T1000 (cell line): Measurements from ENCODE around the gene KDM1B.
"Not testable (repeated sequence)": the region's sequence is repeated elsewhere in the genome, so short reads cannot be mapped to it uniquely, and the experiment has no call there.

Source experiments
- DNase-seq: peaks from one replicate; lab custom pipeline; 2025; ENCODE audit warnings: mixed read lengths; lab: John Stamatoyannopoulos, UW

The KDM1B gene

GRCh38 chr6:18155150-18155863, at the start of gene KDM1B:
KDM1B (plus strand) TSS chr6:18155422; CDS start chr6:18159896, 4,474 bp downstream.
- peak; percentile 97 for DNase-seq

GRCh38 chr6:18107061-18107460, 48.2 kb upstream of the KDM1B start:
- no peak for DNase-seq

DNA sequence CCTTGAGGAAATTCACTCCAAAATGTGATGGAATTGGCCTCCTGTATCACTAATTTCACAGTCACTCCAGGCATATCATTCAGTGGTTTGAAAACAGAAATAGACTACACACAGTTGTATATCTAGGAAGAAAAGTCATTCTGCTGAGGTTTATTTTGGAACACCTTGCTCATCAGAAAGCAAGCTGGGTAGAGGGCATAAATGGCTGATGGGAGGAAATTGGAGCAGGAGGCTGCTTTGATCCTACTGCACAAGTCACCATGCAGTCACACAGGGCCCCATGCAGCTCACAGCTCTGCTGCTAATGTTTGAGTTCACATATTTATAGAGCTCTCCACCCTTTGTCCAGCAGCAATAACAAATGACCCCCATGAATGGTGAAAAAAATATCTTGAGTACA, 45.1 kb upstream of the KDM1B start:
- DNase-seq, result no peak

- no peak for DNase-seq
These were observed 39.9 kb upstream of the KDM1B start for GRCh38 chr6:18115356-18115755.

- no peak for DNase-seq
These were observed 38.1 kb upstream of the KDM1B start for GRCh38 chr6:18117136-18117535.

- DNase-seq, result no peak
These were observed 36.9 kb upstream of the KDM1B start for GRCh38 chr6:18118330-18118729.

- no peak for DNase-seq
These were observed 36.0 kb upstream of the KDM1B start for GRCh38 chr6:18119236-18119635.

DNA sequence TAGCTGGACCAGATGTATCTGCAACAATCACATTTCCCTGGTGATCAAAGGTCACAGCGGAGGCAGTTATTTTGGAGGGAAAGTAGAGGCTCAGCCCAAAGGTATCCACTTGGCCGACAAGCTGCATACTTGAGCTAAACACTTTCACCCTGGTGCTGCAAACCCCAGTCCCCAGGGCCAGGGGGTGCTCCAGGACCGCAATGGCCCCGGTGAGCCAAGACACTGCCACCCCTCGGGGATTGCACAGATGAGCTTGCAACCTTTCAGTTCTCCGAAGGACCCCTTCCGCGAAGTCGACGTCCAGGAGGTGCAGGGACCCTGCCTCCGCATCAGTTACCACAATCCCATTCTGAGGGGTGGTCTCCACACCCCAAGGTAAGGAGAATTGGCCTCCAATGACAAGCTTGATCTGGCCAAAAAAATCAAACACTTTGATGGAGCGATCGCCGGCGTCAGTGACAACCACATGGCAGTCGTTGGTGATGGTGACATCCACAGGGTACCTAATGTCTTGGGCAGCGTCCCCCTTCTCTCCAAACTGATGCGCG, 33.6 kb upstream of the KDM1B start:
- DNase-seq, result no peak

DNA sequence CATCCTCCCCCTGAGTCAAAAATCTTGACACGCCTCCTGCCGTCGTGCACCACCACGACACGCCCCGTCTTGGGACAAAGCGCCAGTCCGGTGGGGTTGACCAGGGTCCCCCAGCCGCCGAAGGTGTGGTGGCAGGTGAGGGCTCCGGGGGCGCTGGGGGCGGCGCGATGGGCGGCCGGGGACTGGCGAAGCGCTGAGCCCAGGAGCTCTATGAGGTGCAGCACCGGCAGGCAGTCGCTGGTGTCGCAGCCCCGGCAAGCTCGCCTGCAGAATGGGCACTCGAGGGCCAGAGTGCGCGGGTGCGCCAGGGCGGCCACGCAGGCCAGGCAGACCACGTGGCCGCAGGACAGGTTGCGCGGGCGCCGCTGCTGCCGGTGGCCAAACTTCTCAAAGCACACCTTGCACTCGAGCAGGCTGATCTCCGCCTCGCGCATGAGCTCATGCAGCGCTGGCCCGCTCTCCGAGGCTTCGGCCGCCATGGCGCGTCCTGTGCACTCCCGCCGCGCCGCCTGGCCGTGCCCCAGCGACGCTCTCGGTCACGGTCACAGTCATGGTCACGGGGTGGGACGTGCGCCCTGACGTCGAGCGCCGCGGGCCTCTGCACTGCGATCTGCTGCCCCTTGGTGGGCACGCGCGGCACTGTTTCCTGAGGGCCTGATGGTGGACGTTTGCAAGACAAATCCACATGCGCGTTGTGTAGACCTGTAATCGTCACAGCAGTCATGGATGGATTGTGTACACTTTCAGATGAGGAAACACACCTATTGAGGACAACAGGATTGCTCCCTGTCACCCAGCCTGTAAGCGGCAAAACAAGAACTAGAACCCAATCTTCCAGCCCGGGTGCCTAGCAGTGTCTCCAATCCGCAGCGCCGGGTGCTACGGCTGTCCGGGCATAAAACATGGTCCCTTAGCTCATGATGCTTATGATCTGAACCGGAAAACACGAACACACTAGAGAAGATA, 32.8 kb upstream of the KDM1B start, which contains the start of gene NHLRC1:
Gene NHLRC1 (minus strand): TSS at position 550 of the 966 bp plus-strand sequence. CDS start 71 bp downstream, at position 479.
- peak; percentile 60 for DNase-seq

DNA sequence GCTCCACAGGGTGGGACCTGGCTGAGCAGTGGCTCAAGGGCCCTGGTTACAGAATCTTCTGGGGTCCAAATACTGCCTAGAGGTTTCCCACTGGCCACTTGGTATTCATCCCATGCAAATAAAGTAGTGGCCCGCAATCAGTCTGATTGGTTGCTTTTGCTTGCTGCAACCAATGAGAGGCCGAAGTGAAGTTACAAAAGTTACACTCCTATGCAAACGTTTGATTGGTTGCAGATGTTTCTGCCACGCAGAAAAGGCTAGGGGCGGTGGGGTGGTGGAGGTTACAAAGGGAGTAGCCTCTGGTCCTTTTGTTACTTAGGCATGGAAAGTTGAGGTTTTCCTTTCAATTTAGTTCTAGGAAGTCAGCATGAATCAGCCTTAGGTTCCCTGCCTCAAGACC, 29.1 kb upstream of the KDM1B start:
- DNase-seq, result no peak

DNA sequence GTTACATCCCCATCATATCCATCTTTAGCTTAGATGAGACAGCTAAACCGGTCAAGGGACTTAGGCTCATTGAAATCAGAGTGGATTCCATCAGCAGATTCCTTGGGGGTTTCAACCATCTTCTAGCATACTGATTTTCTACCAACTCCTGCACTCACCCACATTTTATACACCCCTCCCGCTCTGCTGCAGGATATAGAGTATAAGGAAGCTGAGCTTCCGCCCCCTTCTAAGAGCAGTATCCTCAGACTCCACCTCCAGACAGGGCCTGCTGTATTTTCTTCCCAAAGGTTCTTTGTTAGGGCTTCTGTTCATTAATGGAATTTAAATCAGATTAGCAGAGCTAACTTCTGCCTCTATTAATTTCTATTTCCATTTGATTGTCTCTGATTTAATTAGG, 22.9 kb upstream of the KDM1B start:
- DNase-seq, result no peak

- DNase-seq, result no peak
These were observed 20.1 kb upstream of the KDM1B start for GRCh38 chr6:18135171-18135570.

GRCh38 chr6:18136260-18136659, 19.0 kb upstream of the KDM1B start:
- no peak for DNase-seq

GRCh38 chr6:18138906-18139305, 16.3 kb upstream of the KDM1B start:
- no peak for DNase-seq

DNA sequence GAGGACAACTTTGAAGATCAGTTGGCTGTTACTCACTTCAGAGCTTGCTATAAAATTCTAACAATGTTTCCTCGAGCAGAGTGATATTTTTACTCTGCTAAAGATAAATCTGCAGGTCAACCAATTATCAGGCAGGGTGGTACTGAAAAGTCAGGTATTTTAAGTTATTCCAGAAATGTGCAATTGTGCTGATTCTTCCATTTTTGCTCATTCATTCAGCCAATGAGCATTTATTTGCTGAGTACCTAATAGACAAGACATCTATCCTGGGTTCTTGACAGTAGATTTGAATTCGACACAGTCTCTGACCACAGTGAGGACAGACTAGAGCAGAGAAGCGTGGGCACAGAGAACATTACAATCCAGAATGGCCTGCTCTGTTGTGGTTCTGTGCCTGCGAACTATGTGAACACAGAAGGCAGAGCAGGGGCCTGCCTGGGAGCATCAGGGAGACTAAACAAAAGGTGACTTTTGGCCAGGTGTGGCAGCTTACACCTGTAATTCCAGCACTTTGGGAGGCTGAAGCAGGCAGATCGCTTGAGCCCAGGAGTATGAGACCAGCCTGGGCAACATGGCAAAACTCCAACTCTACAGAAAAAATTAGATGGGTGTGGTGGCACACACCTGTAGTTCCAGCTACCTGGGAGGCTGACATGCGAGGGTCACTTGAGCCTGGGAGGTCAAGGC, 15.1 kb upstream of the KDM1B start:
- DNase-seq, result no peak

GRCh38 chr6:18141805-18142590, 13.2 kb upstream of the KDM1B start:
- DNase-seq, result no peak

DNA sequence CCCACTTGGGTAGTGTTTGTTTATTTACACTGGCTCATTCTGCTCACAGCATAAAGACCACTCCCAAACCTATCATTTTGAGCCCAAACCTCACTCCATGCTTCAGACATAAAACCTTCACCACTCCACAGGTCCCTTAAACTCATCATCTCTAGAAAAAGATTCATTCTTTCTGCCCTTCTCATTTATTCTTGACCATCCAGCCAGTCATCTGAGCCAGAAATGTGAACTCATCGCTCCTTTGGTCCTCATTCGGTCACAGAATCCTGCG, 12.7 kb upstream of the KDM1B start:
- DNase-seq, result no peak

DNA sequence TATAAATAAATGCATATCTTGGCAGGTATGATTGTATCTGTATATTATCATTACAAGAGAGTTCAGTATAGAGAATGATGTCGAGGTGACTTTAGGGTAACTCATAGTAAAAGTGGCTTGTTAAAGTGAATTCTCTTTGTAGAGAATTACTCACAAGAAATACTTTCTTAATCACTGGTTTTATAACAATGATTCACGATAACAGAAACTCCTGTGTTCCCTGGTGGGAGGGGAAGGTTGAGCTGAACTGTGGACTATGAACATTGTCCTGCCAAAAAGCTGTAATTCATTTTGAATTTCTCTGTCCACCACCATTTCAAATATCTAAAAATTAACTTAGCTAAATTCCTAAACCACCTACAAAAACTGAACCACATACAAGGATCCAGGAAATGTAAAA, 8.1 kb upstream of the KDM1B start:
- no peak for DNase-seq

DNA sequence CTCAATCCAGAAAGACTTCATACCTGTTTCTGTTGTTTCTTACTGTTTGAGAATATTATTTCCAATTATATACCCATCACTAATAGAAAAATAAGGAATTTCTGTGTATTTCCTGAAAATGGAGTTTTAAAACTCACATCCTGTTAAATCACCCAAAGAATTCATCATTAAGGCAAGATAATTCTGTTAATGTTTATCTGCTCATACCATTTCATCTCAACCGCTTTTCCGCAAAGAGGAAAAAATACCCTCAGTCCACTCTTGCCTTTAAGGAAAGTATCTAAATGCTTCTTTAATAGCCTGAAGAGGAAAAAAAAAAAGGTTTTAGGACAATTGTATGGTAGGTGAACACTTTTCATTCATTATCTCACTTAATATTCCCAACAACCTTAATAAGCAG, 7.6 kb upstream of the KDM1B start:
- DNase-seq, result no peak

GRCh38 chr6:18148304-18149025, 6.8 kb upstream of the KDM1B start:
- DNase-seq, result peak; percentile 48

DNA sequence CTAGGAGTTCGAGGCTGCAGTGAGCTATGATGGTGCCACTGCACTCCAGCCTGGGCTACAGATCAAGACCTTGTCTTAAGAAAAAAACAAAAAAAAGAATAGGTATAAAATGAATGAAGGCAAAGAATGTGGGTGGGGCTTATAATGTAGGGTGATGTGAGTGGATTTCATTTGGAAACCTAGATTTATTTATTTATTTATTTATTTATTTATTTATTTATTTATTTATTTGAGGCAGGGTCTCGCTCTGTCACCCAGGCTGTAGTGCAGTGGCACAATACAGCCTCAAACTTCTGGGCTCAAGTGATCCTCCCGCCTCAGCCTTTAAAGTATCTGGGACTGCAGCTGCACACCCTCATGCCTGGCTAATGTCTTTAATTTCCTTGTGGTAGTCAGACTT, 3.8 kb upstream of the KDM1B start:
- not testable (repeated sequence) for DNase-seq
